ENCODE measurements around the gene PIGH. TPM values are rescaled to one million over a fixed set of nuclear protein-coding genes. Genes with fewer than 3 reads are reported as not detected.

The PIGH gene
- total RNA-seq, 1 experiment from 2014 or later = 9.4 TPM

DNA sequence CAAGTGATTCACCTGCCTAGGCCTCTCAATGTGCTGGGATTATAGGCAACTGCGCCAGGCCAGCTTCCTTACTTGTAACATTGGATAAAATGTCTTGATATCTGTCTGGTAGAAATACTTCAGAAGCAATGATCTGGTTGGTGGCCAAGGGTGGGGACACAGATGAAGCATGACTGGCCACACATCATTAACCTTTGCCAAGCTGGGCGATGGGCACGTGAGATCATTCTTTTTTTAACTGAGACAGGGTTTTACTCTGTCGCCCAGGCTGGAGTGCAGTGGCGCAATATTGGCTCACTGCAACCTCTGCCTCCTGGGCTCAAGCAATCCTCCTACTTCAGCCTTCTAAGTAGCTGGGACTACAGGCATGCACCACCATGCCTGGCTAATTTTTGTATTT is 35.8 kb downstream of the PIGH start:
- no peak overlapping the region for H3K4me3 Mint-ChIP-seq
- no peak overlapping the region for H3K14ac ChIP-seq (ENCODE audit: insufficient read depth, low read length)

More for the DNA sequence above, 35.8 kb downstream of the PIGH start:
- WGBS (ENCODE audit: extremely low coverage, insufficient read length, low lambda C conversion rate) = no CpG with 5 or more reads among the region's 5 CpGs
- no peak overlapping the region for H3K27ac ChIP-seq (ENCODE audit: insufficient read length, low read depth, low read length)
- H3K27me3 ChIP-seq (ENCODE audit: insufficient read depth, low read length) = no peaks in the 10 kb centered on the region
- no peak overlapping the region for H3T11ph ChIP-seq (ENCODE audit: low read length)
- DNase-seq = no peak
- H3K4me2 ChIP-seq (ENCODE audit: insufficient read depth, insufficient read length, low read length) = no peak overlapping the region
- H2BK120ac ChIP-seq (ENCODE audit: low read depth, low read length, poor library complexity, severe bottlenecking) = no peak overlapping the region
- peaks cover 3% of the 10 kb centered on the region; the same call in 1 of the 2 replicates for H3K4me1 ChIP-seq (ENCODE audit: insufficient read depth, low read length)
- H3K18ac ChIP-seq (ENCODE audit: insufficient read length, low read depth, low read length) = no peak overlapping the region
- no peaks in the 10 kb centered on the region for H4K20me1 ChIP-seq (ENCODE audit: control insufficient read depth, insufficient read depth, insufficient read length)
- no peak overlapping the region for H2BK15ac ChIP-seq (ENCODE audit: low read depth, low read length)
- no peak overlapping the region for H4K8ac ChIP-seq (replicated peaks; ENCODE audit: insufficient read length, low read depth, low read length)
- no peak overlapping the region for H4K5ac ChIP-seq (ENCODE audit: insufficient read length, low read depth, low read length)
- H2BK20ac ChIP-seq (ENCODE audit: low read depth, low read length, poor library complexity, severe bottlenecking) = no peak overlapping the region
- H3K9ac ChIP-seq (ENCODE audit: extremely low read depth, insufficient read length, low read length) = no peak overlapping the region
- H3K9me3 ChIP-seq (ENCODE audit: control insufficient read depth, low read depth, low read length) = no peaks in the 10 kb centered on the region
- H3K23me2 ChIP-seq (ENCODE audit: insufficient read length, low read depth, low read length, poor library complexity, severe bottlenecking) = no peaks in the 10 kb centered on the region
- Mint-ChIP-seq H3K4me1 (peaks cover 22 to 28% of the 10 kb centered on the region in 2 experiments), H3K27ac (peak overlapping the region in 1 of 3 experiments; percentile 54; a peak in 2 of 7 replicates), H3K9me3 (no peaks in the 10 kb centered on the region), H3K36me3 (ENCODE audit: insufficient read depth in 1 of 3, low read depth in 3 of 3) (peaks cover 4 to 40% (median 21%) of the 10 kb centered on the region in 3 experiments), H3K27me3 (ENCODE audit: low read depth) (no peaks in the 10 kb centered on the region)
- H4K91ac ChIP-seq (ENCODE audit: insufficient read length, low read depth, low read length) = no peak overlapping the region
- no peak overlapping the region for H2AK5ac ChIP-seq (ENCODE audit: insufficient read length, low read length)
- TF ChIP-seq, protein P1, sequence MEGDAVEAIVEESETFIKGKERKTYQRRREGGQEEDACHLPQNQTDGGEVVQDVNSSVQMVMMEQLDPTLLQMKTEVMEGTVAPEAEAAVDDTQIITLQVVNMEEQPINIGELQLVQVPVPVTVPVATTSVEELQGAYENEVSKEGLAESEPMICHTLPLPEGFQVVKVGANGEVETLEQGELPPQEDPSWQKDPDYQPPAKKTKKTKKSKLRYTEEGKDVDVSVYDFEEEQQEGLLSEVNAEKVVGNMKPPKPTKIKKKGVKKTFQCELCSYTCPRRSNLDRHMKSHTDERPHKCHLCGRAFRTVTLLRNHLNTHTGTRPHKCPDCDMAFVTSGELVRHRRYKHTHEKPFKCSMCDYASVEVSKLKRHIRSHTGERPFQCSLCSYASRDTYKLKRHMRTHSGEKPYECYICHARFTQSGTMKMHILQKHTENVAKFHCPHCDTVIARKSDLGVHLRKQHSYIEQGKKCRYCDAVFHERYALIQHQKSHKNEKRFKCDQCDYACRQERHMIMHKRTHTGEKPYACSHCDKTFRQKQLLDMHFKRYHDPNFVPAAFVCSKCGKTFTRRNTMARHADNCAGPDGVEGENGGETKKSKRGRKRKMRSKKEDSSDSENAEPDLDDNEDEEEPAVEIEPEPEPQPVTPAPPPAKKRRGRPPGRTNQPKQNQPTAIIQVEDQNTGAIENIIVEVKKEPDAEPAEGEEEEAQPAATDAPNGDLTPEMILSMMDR (conservative IDR thresholded peaks at IDR 0.05) = no peak
- H3K4ac ChIP-seq (ENCODE audit: low read depth, low read length) = no peak overlapping the region
- H2BK12ac ChIP-seq (ENCODE audit: insufficient read length, low read depth, low read length) = no peak overlapping the region
- H3K56ac ChIP-seq (ENCODE audit: insufficient read length, low read depth, low read length) = no peak overlapping the region
- H2BK5ac ChIP-seq (ENCODE audit: insufficient read length, low read length) = no peak overlapping the region
- no peak overlapping the region for H2AFZ ChIP-seq (ENCODE audit: low read length)
- no peak overlapping the region for H3K23ac ChIP-seq (ENCODE audit: insufficient read length, low read depth, low read length)
- H3K79me1 ChIP-seq (ENCODE audit: insufficient read depth, low read depth, low read length, poor library complexity, severe bottlenecking) = no peaks in the 10 kb centered on the region
- no peaks in the 10 kb centered on the region for H3K79me2 ChIP-seq (ENCODE audit: insufficient read depth, low read length)
